NCI-H510A (cell line): ENCODE results near the gene AVPR2.
A peak's percentile ranks its signal among the peaks of the same experiment; 100 is the strongest.

Experiments
- DNase-seq: peaks from one replicate; lab custom pipeline; 2025; lab: John Stamatoyannopoulos, UW

The AVPR2 gene

GRCh38 chrX:153932220-153932915 is 27.9 kb downstream of the AVPR2 start:
- DNase-seq = no peak

- DNase-seq = no peak
These were observed 29.3 kb downstream of the AVPR2 start for GRCh38 chrX:153933748-153934147.

GRCh38 chrX:153934148-153934761 is 29.8 kb downstream of the AVPR2 start:
- DNase-seq = no peak

GRCh38 chrX:153934762-153935325 is 30.4 kb downstream of the AVPR2 start, which contains the start of gene NAA10:
TSS of gene NAA10 (minus strand) at chrX:153935037. CDS start at chrX:153934904, 133 bp downstream.
- DNase-seq = peak; percentile 62

GRCh38 chrX:153935326-153935851 is 30.9 kb downstream of the AVPR2 start:
- no peak for DNase-seq

GRCh38 chrX:153937056-153937455 is 32.6 kb downstream of the AVPR2 start:
- no peak for DNase-seq

- DNase-seq = no peak
These were observed 33.8 kb downstream of the AVPR2 start for GRCh38 chrX:153938226-153938786.

GRCh38 chrX:153939573-153939972 is 35.1 kb downstream of the AVPR2 start:
- no peak for DNase-seq

- no peak for DNase-seq
These were observed 37.1 kb downstream of the AVPR2 start for GRCh38 chrX:153941336-153942252.

- no peak for DNase-seq
These were observed 39.8 kb downstream of the AVPR2 start, which contains the start of gene RENBP for GRCh38 chrX:153944140-153944799. TSS of gene RENBP (minus strand) at chrX:153944643. CDS start at chrX:153944610, 33 bp downstream.

GRCh38 chrX:153944800-153945150 is 40.3 kb downstream of the AVPR2 start:
- DNase-seq = no peak

GRCh38 chrX:153945956-153946943 is 41.8 kb downstream of the AVPR2 start:
- no peak for DNase-seq

GRCh38 chrX:153947009-153947769 is 42.7 kb downstream of the AVPR2 start:
- DNase-seq = peak; percentile 53

- DNase-seq = no peak
These were observed 43.6 kb downstream of the AVPR2 start for GRCh38 chrX:153948002-153948466.

- no peak for DNase-seq
These were observed 44.7 kb downstream of the AVPR2 start for GRCh38 chrX:153948847-153949805.

GRCh38 chrX:153950127-153950526 is 45.7 kb downstream of the AVPR2 start:
- DNase-seq = no peak

- no peak for DNase-seq
These were observed 47.4 kb downstream of the AVPR2 start for GRCh38 chrX:153951683-153952372.
